K562 (cell line): ENCODE measurements around the gene CNTFR. TPM values are rescaled to one million over a fixed set of nuclear protein-coding genes. Genes with fewer than 3 reads are reported as not detected.

Source experiments
- ATF6 ChIP-seq: sonication (generic); formaldehyde crosslinking; IDR thresholded peaks from 2 replicates; pipeline ENCODE4 v1.4.0; 2020; ENCODE audit warnings: mild to moderate bottlenecking, missing genetic modification reagents
- BRCA1 ChIP-seq, 2 experiments: fragments of 450-650 bp in 1 of 2; sonication (generic) in 1 of 2; formaldehyde crosslinking in 1 of 2; IDR thresholded peaks; 2 replicates each; pipeline versions ENCODE4 v1.5.0 to v1.6.1; 2017 to 2020; ENCODE audit warnings: mild to moderate bottlenecking in 1 of 2, missing genetic modification reagents in 1 of 2
- FOSL1 ChIP-seq: fragments of 200-800 bp; sonication (Bioruptor generic); conservative IDR thresholded peaks from 2 replicates; pipeline ENCODE4 v1.6.1; 2016; ENCODE audit warnings: missing genetic modification characterization, missing compliant biosample characterization
- FOXA3 ChIP-seq, 2 experiments: fragments of 450-650 bp in 1 of 2; sonication (generic) in 1 of 2; formaldehyde crosslinking; IDR thresholded peaks in 1 of 2; conservative IDR thresholded peaks in 1 of 2; 2 replicates each; pipeline versions ENCODE4 v1.4.0 to v1.8.0; 2020 to 2022; ENCODE audit warnings: mild to moderate bottlenecking in 2 of 2, missing genetic modification reagents in 1 of 2
- TEAD2 ChIP-seq: fragments of 450-650 bp; IDR thresholded peaks from 2 replicates; pipeline ENCODE4 v1.6.1; 2016; ENCODE audit warnings: missing genetic modification characterization, control low read depth, missing compliant biosample characterization
- TSC22D4 ChIP-seq: fragments of 450-650 bp; IDR thresholded peaks from 2 replicates; pipeline ENCODE4 v1.6.1; 2016; ENCODE audit warnings: missing genetic modification characterization, missing biosample characterization, control low read depth
- ZNF263 ChIP-seq: sonication (generic); formaldehyde crosslinking; IDR thresholded peaks from 2 replicates; pipeline ENCODE4 v1.8.0; 2022; ENCODE audit warnings: mild to moderate bottlenecking, missing genetic modification reagents, borderline replicate concordance
- ZNF507 ChIP-seq: conservative IDR thresholded peaks from 2 replicates; pipeline ENCODE4 v1.6.1; 2017; ENCODE audit warnings: missing genetic modification characterization, missing compliant biosample characterization
- polyA plus RNA-seq, 8 experiments: library from polyadenylated mRNA; depleted of rRNA in 4 of 8; stranded (reverse) in 5 of 8; unstranded in 3 of 8; fragments of >200 nt; fragmentation: Nextera tagmentation in 2 of 8; fragmentation: Illumina TruSeq in 1 of 8; extraction: Ambion mirVana in 2 of 8; extraction: Trizol in 1 of 8; gene quantifications; 2 replicates each; pipeline versions ENCODE4 v1.2.1 to v1.2.3, GENCODE V29; 2011 to 2014; ENCODE audit warnings: inconsistent platforms in 1 of 8, missing spikeins in 1 of 8
- total RNA-seq, 7 experiments: library from RNA; depleted of rRNA in 6 of 7; stranded (reverse); fragments of >200 nt in 6 of 7; fragmentation: Illumina TruSeq in 2 of 7; extraction: Trizol in 2 of 7; gene quantifications; 2 replicates each; pipeline versions ENCODE4 v1.2.1 to v1.2.3, GENCODE V29; 2011 to 2021; ENCODE audit warnings: low replicate concordance in 1 of 7
- TF ChIP-seq, protein P1 (sequence below): fragments of 250-450 bp; sonication (Bioruptor Pico); IDR thresholded peaks from 2 replicates; pipeline ENCODE4 v1.8.0; 2022; ENCODE audit warnings: moderate library complexity, mild to moderate bottlenecking, inconsistent platforms

Gene CNTFR
- total and polyA plus RNA-seq, 9 of the 15 experiments (the other 6 are each of a cell fraction or from before 2014, with no cell fraction given), result not detected

DNA sequence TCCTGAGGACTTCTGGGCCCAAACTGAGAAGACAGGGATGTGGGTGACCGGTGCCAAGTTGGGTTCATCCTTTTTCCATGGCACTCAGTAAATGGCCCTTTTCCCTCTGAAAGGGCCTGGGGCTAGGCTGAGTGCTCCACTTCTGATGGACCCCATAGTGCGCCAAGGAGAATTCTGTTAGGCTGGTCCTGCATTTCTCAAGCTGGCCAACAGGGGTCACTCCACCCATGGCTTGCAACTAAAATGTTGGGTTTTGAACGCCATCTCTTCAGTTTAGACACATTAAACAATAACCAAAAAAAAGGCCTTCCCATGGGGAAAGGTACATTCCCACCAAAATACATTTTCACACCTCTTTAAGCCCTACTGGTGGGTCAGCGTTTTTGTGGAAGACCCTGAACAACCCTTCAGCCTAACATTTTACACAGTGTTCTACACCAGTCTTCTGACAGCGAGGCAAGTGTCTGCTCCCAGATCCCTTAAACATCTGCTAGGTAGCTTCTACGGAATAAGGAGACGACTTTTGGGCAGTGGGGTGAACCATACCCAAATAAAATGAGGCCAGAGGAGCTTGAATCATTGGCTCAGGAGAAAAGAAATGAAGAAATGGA lies 27.3 kb downstream of the CNTFR start (continued):
- no peak for TF ChIP-seq ATF6 (CRISPR knock-in tag)
- TF ChIP-seq ZNF507 (tag), result no peak
- no peak for TF ChIP-seq FOSL1 (tag)
- TF ChIP-seq, protein P1, sequence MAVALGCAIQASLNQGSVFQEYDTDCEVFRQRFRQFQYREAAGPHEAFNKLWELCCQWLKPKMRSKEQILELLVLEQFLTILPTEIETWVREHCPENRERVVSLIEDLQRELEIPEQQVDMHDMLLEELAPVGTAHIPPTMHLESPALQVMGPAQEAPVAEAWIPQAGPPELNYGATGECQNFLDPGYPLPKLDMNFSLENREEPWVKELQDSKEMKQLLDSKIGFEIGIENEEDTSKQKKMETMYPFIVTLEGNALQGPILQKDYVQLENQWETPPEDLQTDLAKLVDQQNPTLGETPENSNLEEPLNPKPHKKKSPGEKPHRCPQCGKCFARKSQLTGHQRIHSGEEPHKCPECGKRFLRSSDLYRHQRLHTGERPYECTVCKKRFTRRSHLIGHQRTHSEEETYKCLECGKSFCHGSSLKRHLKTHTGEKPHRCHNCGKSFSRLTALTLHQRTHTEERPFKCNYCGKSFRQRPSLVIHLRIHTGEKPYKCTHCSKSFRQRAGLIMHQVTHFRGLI (CRISPR knock-in tag), result no peak
- TF ChIP-seq TSC22D4, result no peak
- TF ChIP-seq ZNF263 (CRISPR knock-in tag), result no peak
- no peak for TF ChIP-seq TEAD2
- no peak for TF ChIP-seq BRCA1 (IDR thresholded peaks at IDR 0.05)
- TF ChIP-seq BRCA1 (CRISPR knock-in tag; IDR thresholded peaks at IDR 0.05), result no peak
- no peak for TF ChIP-seq FOXA3 (CRISPR knock-in tag; conservative IDR thresholded peaks at IDR 0.05 in 1 of 2, IDR thresholded peaks at IDR 0.05 in 1 of 2)
- TF ChIP-seq, all 486 proteins: peak for 3
